Caco-2 (cell line): ENCODE results near the gene DNAJC4. TPM values are rescaled to one million over a fixed set of nuclear protein-coding genes. Genes with fewer than 3 reads are reported as not detected.

Experiments
- BruUV-seq: library from RNA; stranded (reverse); fragments of 400-500 nt; replicated peaks from 2 replicates; lab custom pipeline; 2021; lab: Mats Ljungman, UMichigan
- CTCF ChIA-PET: fragments of 300-600 bp; sonication (Branson Sonifier 250); formaldehyde crosslinking; loops from one replicate; lab custom pipeline; 2022; ENCODE audit warnings: antibody characterized with exemption; lab: Charles Lee
- POLR2A ChIA-PET: fragments of 300-600 bp; sonication (Branson Sonifier 250); formaldehyde crosslinking; loops from one replicate; lab custom pipeline; 2022; ENCODE audit warnings: antibody characterized with exemption; lab: Charles Lee
- DNase-seq, 2 experiments: peaks; one replicate each; pipeline versions ENCODE4 v3.0.0 to v3.0.0-alpha.2; 2020 to 2022
- H3K27me3 ChIP-seq: replicated peaks from 2 replicates; pipeline ENCODE4 v1.6.0; 2011; ENCODE audit warnings: low read length; ENCODE audit not compliant: control insufficient read depth, insufficient read depth
- H3K36me3 ChIP-seq: 2 replicates; pipeline ENCODE4 v1.5.1; 2011; ENCODE audit warnings: low read length; ENCODE audit not compliant: control insufficient read depth, insufficient read depth
- H3K4me1 ChIP-seq: fragments of 250-450 bp; sonication (Bioruptor Pico); 2 replicates; pipeline ENCODE4 v1.5.1; 2020; ENCODE audit warnings: mild to moderate bottlenecking
- H3K4me3 ChIP-seq: 2 replicates; pipeline ENCODE4 v1.5.1; 2011; ENCODE audit warnings: low read depth, mild to moderate bottlenecking, control low read depth, low read length
- H3K9me3 ChIP-seq: fragments of 250-450 bp; sonication (Bioruptor Pico); 2 replicates; pipeline ENCODE4 v1.5.1; 2020; ENCODE audit warnings: mild to moderate bottlenecking, moderate library complexity
- H3K27ac Mint-ChIP-seq: one replicate; pipeline ENCODE4 v1.8.0; 2022; ENCODE audit warnings: mixed read lengths; ENCODE audit not compliant: unreplicated experiment
- H3K27me3 Mint-ChIP-seq: one replicate; pipeline ENCODE4 v1.8.0; 2022; ENCODE audit warnings: mixed read lengths; ENCODE audit not compliant: insufficient read depth, unreplicated experiment
- H3K36me3 Mint-ChIP-seq: one replicate; pipeline ENCODE4 v1.8.0; 2022; ENCODE audit warnings: mild to moderate bottlenecking, mixed read lengths; ENCODE audit not compliant: insufficient read depth, unreplicated experiment
- H3K4me1 Mint-ChIP-seq: one replicate; pipeline ENCODE4 v1.8.0; 2022; ENCODE audit warnings: low read depth, mixed read lengths; ENCODE audit not compliant: unreplicated experiment
- H3K4me3 Mint-ChIP-seq: one replicate; pipeline ENCODE4 v1.8.0; 2022; ENCODE audit warnings: mild to moderate bottlenecking, moderate library complexity, mixed read lengths; ENCODE audit not compliant: unreplicated experiment
- H3K9me3 Mint-ChIP-seq: one replicate; pipeline ENCODE4 v1.8.0; 2022; ENCODE audit warnings: mixed read lengths; ENCODE audit not compliant: unreplicated experiment
- CTCF ChIP-seq, 2 experiments: fragments of 200-600 bp in 1 of 2; IDR thresholded peaks; 1 replicate in 1 of 2; 2 replicates in 1 of 2; pipeline versions ENCODE4 v1.5.1 to v1.8.0; 2011 to 2022; ENCODE audit warnings: antibody characterized with exemption in 1 of 2, control low read depth in 1 of 2, inconsistent platforms in 1 of 2, low read depth in 1 of 2, low read length in 1 of 2, mild to moderate bottlenecking in 1 of 2, moderate library complexity in 1 of 2; ENCODE audit not compliant: insufficient read depth in 1 of 2, severe bottlenecking in 1 of 2, unreplicated experiment in 1 of 2
- intact Hi-C: fragments of 100-400 bp; cut with micrococcal nuclease; formaldehyde crosslinking; loops from one replicate; pipeline ENCODE4 v1.10.0; 2022; ENCODE audit not compliant: unreplicated experiment
- total RNA-seq: library from RNA; stranded (reverse); gene quantifications from 2 replicates; pipeline ENCODE4 v1.2.3, GENCODE V29; 2022

DNAJC4 gene
- total RNA-seq, 1 experiment from 2014 or later = 22.9 TPM

GRCh38 chr11:64210301-64211020 is 19.9 kb upstream of the DNAJC4 start:
- no peaks in the 10 kb centered on the region for H3K4me1 ChIP-seq
- H3K4me3 ChIP-seq = no peak overlapping the region
- H3K9me3 Mint-ChIP-seq = no peaks in the 10 kb centered on the region
- ChIA-PET POLR2A (no interaction called here), CTCF (interaction anchor here (0.5 to 1.0 kb wide), 3 partner anchors 20 to 107 kb away, joined by 3 read pairs; partner anchors contain the start of genes PRDX5 and TRMT112)
- H3K4me3 Mint-ChIP-seq = no peak overlapping the region
- DNase-seq = no peak
- H3K27ac Mint-ChIP-seq = no peak overlapping the region
- peaks cover 57% of the 10 kb centered on the region for H3K36me3 Mint-ChIP-seq
- no peaks in the 10 kb centered on the region for H3K9me3 ChIP-seq
- no peaks in the 10 kb centered on the region; the same call in none of the 2 replicates for H3K36me3 ChIP-seq
- H3K27me3 Mint-ChIP-seq = no peaks in the 10 kb centered on the region
- intact Hi-C loops = no loop called here
- no TSS peak for BruUV-seq
- no peak for TF ChIP-seq CTCF (IDR thresholded peaks at IDR 0.05; ENCODE audit: insufficient read depth in 1 of 2, low read depth in 1 of 2, low read length in 1 of 2, severe bottlenecking in 1 of 2, unreplicated experiment in 1 of 2)
- no peaks in the 10 kb centered on the region for H3K4me1 Mint-ChIP-seq
- no peaks in the 10 kb centered on the region for H3K27me3 ChIP-seq

- Histone ChIP-seq H3K4me1 (no peaks in the 10 kb centered on the region), H3K9me3 (no peaks in the 10 kb centered on the region), H3K4me3 (no peak overlapping the region), H3K27me3 (no peaks in the 10 kb centered on the region), H3K36me3 (no peaks in the 10 kb centered on the region; the same call in none of the 2 replicates)
- no peak overlapping the region for H3K27ac Mint-ChIP-seq
- intact Hi-C loops = no loop called here
- ChIA-PET POLR2A (no interaction called here), CTCF (interaction anchor here (0.5 to 1.0 kb wide), 4 partner anchors 15 to 106 kb away, joined by 3 to 6 read pairs (median 3); partner anchors contain the start of genes PRDX5 and TRMT112)
- no peaks in the 10 kb centered on the region for H3K4me1 Mint-ChIP-seq
- peaks cover 50% of the 10 kb centered on the region for H3K36me3 Mint-ChIP-seq
- H3K9me3 Mint-ChIP-seq = no peaks in the 10 kb centered on the region
- no peak overlapping the region for H3K4me3 Mint-ChIP-seq
- no TSS peak for BruUV-seq
- no peak for TF ChIP-seq CTCF (IDR thresholded peaks at IDR 0.05; ENCODE audit: insufficient read depth in 1 of 2, low read depth in 1 of 2, low read length in 1 of 2, severe bottlenecking in 1 of 2, unreplicated experiment in 1 of 2)
- no peaks in the 10 kb centered on the region for H3K27me3 Mint-ChIP-seq
- DNase-seq = no peak
These were observed 19.0 kb upstream of the DNAJC4 start for GRCh38 chr11:64211181-64211872.

- H3K36me3 Mint-ChIP-seq = peaks cover 7% of the 10 kb centered on the region
- POLR2A ChIA-PET = no interaction called here
- CTCF ChIA-PET = interaction anchor here (0.6 to 0.7 kb wide), 2 partner anchors 36 to 88 kb away, joined by 3 to 5 read pairs; partner anchors contain the start of gene ESRRA
- H3K4me3 Mint-ChIP-seq = no peak overlapping the region
- no peak for TF ChIP-seq CTCF (IDR thresholded peaks at IDR 0.05; ENCODE audit: insufficient read depth in 1 of 2, low read depth in 1 of 2, low read length in 1 of 2, severe bottlenecking in 1 of 2, unreplicated experiment in 1 of 2)
- no peaks in the 10 kb centered on the region for H3K4me1 Mint-ChIP-seq
- no peaks in the 10 kb centered on the region for H3K9me3 Mint-ChIP-seq
- no peaks in the 10 kb centered on the region for H3K27me3 ChIP-seq
- no TSS peak for BruUV-seq
- intact Hi-C loops = no loop called here
- H3K4me3 ChIP-seq = no peak overlapping the region
- no peak overlapping the region for H3K27ac Mint-ChIP-seq
- no peaks in the 10 kb centered on the region for H3K4me1 ChIP-seq
- DNase-seq = no peak
- H3K27me3 Mint-ChIP-seq = no peaks in the 10 kb centered on the region
- no peaks in the 10 kb centered on the region; the same call in none of the 2 replicates for H3K36me3 ChIP-seq
- no peaks in the 10 kb centered on the region for H3K9me3 ChIP-seq
These were observed 13.5 kb upstream of the DNAJC4 start for GRCh38 chr11:64216879-64217278.
